ENCODE measurements around the gene SRPX. TPM values are rescaled to one million over a fixed set of nuclear protein-coding genes. Genes with fewer than 3 reads are reported as not detected.

The SRPX gene
- total RNA-seq, 4 donors from 2014 or later: 40.7 to 95.3 (median 79.7) TPM

DNA sequence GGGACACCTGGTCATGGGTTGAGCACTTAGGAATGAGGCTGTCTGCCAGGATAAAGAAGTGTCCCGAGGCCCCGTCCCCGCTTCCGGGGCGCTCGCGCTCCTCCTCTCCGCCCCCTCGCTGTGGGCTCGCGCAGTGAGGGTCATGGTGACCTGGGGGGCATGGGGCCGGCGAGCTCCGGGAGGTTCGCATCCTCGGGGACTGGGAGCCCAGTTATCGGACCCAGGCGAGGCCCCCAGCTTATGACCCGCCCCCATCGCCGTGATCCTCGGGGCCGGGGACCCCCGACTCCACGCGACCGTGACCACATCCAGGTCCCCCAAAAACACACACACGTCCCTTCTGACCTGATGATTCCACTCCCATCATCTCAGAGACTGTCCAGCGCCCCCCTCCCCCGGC, 35.3 kb upstream of the SRPX start:
- H3K27me3 ChIP-seq: no peaks in the 10 kb centered on the region
- H3K36me3 ChIP-seq: no peaks in the 10 kb centered on the region
- no peak overlapping the region for H3K4me3 ChIP-seq
- intact Hi-C loops (cut with DNase I): no loop called here
- TF ChIP-seq EP300 (IDR thresholded peaks at IDR 0.05) (no peak), POLR2A (IDR thresholded peaks at IDR 0.05; ENCODE audit: low read depth) (no peak), POLR2AphosphoS5 (IDR thresholded peaks at IDR 0.05) (no peak)
- TF ChIP-seq, protein P1, sequence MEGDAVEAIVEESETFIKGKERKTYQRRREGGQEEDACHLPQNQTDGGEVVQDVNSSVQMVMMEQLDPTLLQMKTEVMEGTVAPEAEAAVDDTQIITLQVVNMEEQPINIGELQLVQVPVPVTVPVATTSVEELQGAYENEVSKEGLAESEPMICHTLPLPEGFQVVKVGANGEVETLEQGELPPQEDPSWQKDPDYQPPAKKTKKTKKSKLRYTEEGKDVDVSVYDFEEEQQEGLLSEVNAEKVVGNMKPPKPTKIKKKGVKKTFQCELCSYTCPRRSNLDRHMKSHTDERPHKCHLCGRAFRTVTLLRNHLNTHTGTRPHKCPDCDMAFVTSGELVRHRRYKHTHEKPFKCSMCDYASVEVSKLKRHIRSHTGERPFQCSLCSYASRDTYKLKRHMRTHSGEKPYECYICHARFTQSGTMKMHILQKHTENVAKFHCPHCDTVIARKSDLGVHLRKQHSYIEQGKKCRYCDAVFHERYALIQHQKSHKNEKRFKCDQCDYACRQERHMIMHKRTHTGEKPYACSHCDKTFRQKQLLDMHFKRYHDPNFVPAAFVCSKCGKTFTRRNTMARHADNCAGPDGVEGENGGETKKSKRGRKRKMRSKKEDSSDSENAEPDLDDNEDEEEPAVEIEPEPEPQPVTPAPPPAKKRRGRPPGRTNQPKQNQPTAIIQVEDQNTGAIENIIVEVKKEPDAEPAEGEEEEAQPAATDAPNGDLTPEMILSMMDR (IDR thresholded peaks at IDR 0.05): no peak
- H3K4me1 ChIP-seq: no peaks in the 10 kb centered on the region
- no peak overlapping the region for H3K27ac ChIP-seq (replicated peaks in 1 of 4)
- 79% methylated on average over 25 of the region's 30 CpGs for WGBS
- DNase-seq (ENCODE audit: extremely low spot score): no peak
- no peaks in the 10 kb centered on the region for H3K9me3 ChIP-seq

DNA sequence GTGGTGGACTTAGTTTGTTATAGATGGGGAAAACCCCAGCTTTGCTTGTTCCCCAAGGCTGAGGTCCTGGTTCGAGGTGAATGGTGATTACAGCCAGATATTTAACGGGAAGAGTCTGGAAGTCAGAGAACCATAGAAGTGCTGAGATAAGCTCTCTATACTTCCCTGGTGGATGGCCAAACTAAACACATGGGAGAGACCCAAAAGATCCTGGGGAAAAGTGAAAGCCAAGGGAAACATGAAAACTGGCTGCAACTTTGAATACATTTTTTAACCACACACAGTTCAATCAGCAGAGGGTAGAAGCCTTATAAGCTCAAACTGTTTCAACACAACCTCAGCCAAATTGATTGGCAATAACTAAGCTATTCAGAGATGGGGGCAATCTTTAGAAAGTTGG, 29.3 kb upstream of the SRPX start:
- no peak for TF ChIP-seq POLR2AphosphoS5 (IDR thresholded peaks at IDR 0.05)
- no peak for TF ChIP-seq POLR2A (IDR thresholded peaks at IDR 0.05; ENCODE audit: low read depth)
- TF ChIP-seq EP300 (IDR thresholded peaks at IDR 0.05): no peak
- TF ChIP-seq, protein P1 (IDR thresholded peaks at IDR 0.05): no peak
- DNase-seq (ENCODE audit: extremely low spot score): no peak
- H3K9me3 ChIP-seq: no peaks in the 10 kb centered on the region
- H3K27me3 ChIP-seq: no peaks in the 10 kb centered on the region
- WGBS: 49% methylated on average over 2 of the region's 2 CpGs
- no peaks in the 10 kb centered on the region for H3K4me1 ChIP-seq
- no peak overlapping the region for H3K4me3 ChIP-seq
- intact Hi-C loops (cut with DNase I): no loop called here
- no peak overlapping the region for H3K27ac ChIP-seq (replicated peaks in 1 of 4)
- no peaks in the 10 kb centered on the region for H3K36me3 ChIP-seq

DNA sequence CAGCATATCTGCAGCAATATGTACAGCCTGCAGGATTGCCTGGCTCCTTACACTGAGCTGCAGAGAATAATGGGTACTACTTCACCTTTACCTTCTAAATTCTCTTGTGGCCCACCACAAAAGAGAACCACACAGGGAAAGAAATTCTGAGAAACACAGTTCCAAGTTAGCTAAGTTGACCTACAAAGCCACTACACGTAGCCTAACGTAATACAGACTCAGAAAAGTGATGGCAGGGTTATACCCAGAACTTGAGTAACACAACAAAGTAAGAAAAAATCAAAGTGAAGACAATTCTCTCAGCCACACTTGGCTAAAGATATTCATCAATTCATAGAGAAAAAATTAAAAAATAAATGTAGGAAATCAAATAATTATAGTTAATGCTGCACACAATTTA, 26.4 kb upstream of the SRPX start:
- WGBS: 83% methylated on average over 2 of the region's 2 CpGs
- TF ChIP-seq POLR2AphosphoS5 (IDR thresholded peaks at IDR 0.05): no peak
- TF ChIP-seq, protein P1 (IDR thresholded peaks at IDR 0.05): no peak
- no peak for TF ChIP-seq POLR2A (IDR thresholded peaks at IDR 0.05; ENCODE audit: low read depth)
- TF ChIP-seq EP300 (IDR thresholded peaks at IDR 0.05): no peak
- intact Hi-C loops (cut with DNase I): no loop called here
- no peak overlapping the region for H3K27ac ChIP-seq (replicated peaks in 1 of 4)
- H3K36me3 ChIP-seq: no peaks in the 10 kb centered on the region
- H3K4me3 ChIP-seq: no peak overlapping the region
- no peak for DNase-seq (ENCODE audit: extremely low spot score)
- H3K4me1 ChIP-seq: no peaks in the 10 kb centered on the region
- no peaks in the 10 kb centered on the region for H3K9me3 ChIP-seq
- H3K27me3 ChIP-seq: no peaks in the 10 kb centered on the region

DNA sequence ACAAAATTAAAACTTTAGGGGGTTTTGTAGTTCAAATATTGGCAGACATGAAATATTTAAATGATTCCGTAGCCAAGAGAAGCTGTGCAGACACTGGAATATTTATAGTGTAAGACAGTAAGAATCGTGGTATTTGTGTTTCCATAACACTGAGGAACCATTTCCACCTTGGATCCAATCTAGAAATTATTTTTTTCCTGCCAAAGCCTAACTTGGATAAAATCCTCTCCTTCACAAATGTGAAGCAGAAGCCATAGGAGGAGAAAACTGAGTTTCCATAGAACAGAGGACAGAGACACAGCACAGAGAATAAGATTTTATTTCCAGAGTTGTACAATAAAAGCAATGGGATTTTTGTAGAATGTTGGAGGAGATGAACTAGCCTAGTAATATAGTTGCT, 19.9 kb upstream of the SRPX start:
- Histone ChIP-seq H3K27ac (replicated peaks in 1 of 4) (no peak overlapping the region), H3K27me3 (no peaks in the 10 kb centered on the region), H3K4me1 (no peaks in the 10 kb centered on the region), H3K36me3 (no peaks in the 10 kb centered on the region), H3K4me3 (no peak overlapping the region), H3K9me3 (no peaks in the 10 kb centered on the region)
- intact Hi-C loops (cut with DNase I): no loop called here
- no peak for DNase-seq (ENCODE audit: extremely low spot score)
- WGBS: 45% methylated on average over 2 of the region's 2 CpGs
- no peak for TF ChIP-seq POLR2A (IDR thresholded peaks at IDR 0.05; ENCODE audit: low read depth)
- TF ChIP-seq, protein P1 (IDR thresholded peaks at IDR 0.05): no peak

DNA sequence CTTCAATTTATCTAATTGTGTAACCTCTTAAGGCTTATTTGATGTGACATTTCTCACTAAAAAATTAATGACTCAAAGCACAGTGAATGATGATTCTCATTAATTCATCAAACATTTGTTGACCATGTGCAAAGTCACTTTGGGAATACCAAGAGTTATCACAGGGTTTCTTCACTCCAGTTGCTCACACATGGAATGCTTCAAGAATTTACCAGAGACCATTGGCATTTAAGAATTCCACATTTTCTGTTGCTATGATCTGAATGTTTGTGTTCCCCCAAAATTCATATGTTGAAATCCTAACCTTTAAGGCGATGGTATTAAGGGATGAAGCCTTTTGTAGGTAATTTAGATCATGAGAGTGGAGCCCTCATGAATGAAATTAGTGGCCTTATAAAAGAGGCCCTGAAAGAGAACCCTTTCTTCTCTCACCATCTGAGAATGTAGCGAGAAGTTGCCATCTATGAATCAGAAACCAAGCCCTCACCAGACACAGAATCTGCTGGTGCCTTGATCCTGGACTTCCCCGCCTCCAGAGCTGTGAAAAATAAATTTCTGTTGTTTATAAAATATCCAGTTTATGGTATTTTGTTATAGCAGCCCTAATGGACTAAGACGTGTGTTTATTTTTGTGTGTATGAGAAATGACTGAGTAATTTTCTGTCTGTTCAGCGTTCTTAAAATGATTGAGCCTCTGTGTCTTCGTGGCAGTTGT, 16.4 kb upstream of the SRPX start:
- no peaks in the 10 kb centered on the region for H3K9me3 ChIP-seq
- no peak for TF ChIP-seq POLR2AphosphoS5 (IDR thresholded peaks at IDR 0.05)
- TF ChIP-seq EP300 (IDR thresholded peaks at IDR 0.05): no peak
- TF ChIP-seq POLR2A (IDR thresholded peaks at IDR 0.05; ENCODE audit: low read depth): no peak
- TF ChIP-seq, protein P1 (IDR thresholded peaks at IDR 0.05): no peak
- intact Hi-C loops (cut with DNase I): no loop called here
- H3K27ac ChIP-seq (replicated peaks in 1 of 4): no peak overlapping the region
- H3K4me1 ChIP-seq: peaks cover 0 to 21% (median 13%) of the 10 kb centered on the region in 4 donors
- no peaks in the 10 kb centered on the region for H3K27me3 ChIP-seq
- no peak overlapping the region for H3K4me3 ChIP-seq
- no peak for DNase-seq (ENCODE audit: extremely low spot score)
- WGBS: 72% methylated on average over 6 of the region's 6 CpGs
- H3K36me3 ChIP-seq: no peaks in the 10 kb centered on the region

Measured in esophagus muscularis mucosa (tissue), 4 donors.